Heart right ventricle (tissue), 16 donors: ENCODE results near the gene FNBP1. TPM values are rescaled to one million over a fixed set of nuclear protein-coding genes. Genes with fewer than 3 reads are reported as not detected.

ENCODE experiments used
- ATAC-seq, 8 donors: fragments of 200-7000 bp; cut with Tn5 transposase; one replicate each; pipeline ENCODE4 v1.9.1; 2020; ENCODE audit warnings: mild to moderate bottlenecking in 8 of 8, moderate library complexity in 8 of 8, moderate number of reproducible peaks in 1 of 8
- DNase-seq, 2 donors: peaks; one replicate each; pipeline ENCODE4 v3.0.0-alpha.2; 2020
- H3K27ac ChIP-seq, 10 donors: fragments of 200-600 bp; sonication (generic) in 2 of 10; one replicate each; pipeline versions ENCODE4 v1.5.0 to v1.8.0; 2020 to 2022; ENCODE audit warnings: mild to moderate bottlenecking in 3 of 10
- H3K27me3 ChIP-seq, 7 donors: fragments of 200-600 bp; one replicate each; pipeline ENCODE4 v1.8.0; 2021 to 2022; ENCODE audit warnings: mild to moderate bottlenecking in 2 of 7
- H3K36me3 ChIP-seq, 9 donors: fragments of 200-600 bp; sonication (generic) in 1 of 9; one replicate each; pipeline versions ENCODE4 v1.5.0 to v1.8.0; 2020 to 2022; ENCODE audit warnings: mild to moderate bottlenecking in 2 of 9
- H3K4me1 ChIP-seq, 9 donors: fragments of 200-600 bp; sonication (generic) in 1 of 9; one replicate each; pipeline versions ENCODE4 v1.5.0 to v1.8.0; 2020 to 2022; ENCODE audit warnings: mild to moderate bottlenecking in 4 of 9
- H3K4me3 ChIP-seq, 10 donors: fragments of 200-600 bp; sonication (generic) in 2 of 10; one replicate each; pipeline versions ENCODE4 v1.5.0 to v1.8.0; 2020 to 2022; ENCODE audit warnings: mild to moderate bottlenecking in 7 of 10, moderate library complexity in 2 of 10
- H3K9me3 ChIP-seq, 11 donors: fragments of 200-600 bp in 10 of 11; sonication (generic) in 2 of 11; one replicate each; pipeline versions ENCODE4 v1.5.0 to v1.8.0; 2013 to 2022; ENCODE audit warnings: mild to moderate bottlenecking in 2 of 11, control low read depth in 1 of 11, moderate library complexity in 1 of 11
- CTCF ChIP-seq, 9 donors: fragments of 200-600 bp; sonication (generic) in 2 of 9; IDR thresholded peaks; one replicate each; pipeline versions ENCODE4 v1.5.0 to v1.8.0; 2021 to 2022; ENCODE audit warnings: antibody characterized with exemption in 9 of 9, mild to moderate bottlenecking in 5 of 9, moderate library complexity in 1 of 9
- WGBS, 2 donors: extraction: QIAGEN DNeasy Blood & Tissue Kit; methylation state at CpG; one replicate each; pipeline ENCODE4 v1.1.7; 2013; ENCODE audit warnings: inconsistent platforms in 1 of 2; 5-methylcytosine and 5-hydroxymethylcytosine counted together
- intact Hi-C, 10 donors: fragments of 100-400 bp; cut with DNase I; formaldehyde crosslinking; loops; one replicate each; pipeline versions ENCODE4 v1.11.1 to v1.14.2; 2022
- polyA plus RNA-seq, 2 donors: library from polyadenylated mRNA; stranded (reverse); fragments of 200-250 nt; gene quantifications; one replicate each; pipeline ENCODE4 v1.2.3, GENCODE V29; 2013
- total RNA-seq, 10 donors: library from RNA; stranded (reverse); fragmentation: NEBNext Ultra II Directional in 3 of 10; extraction: Animal tissue kit (Norgen Biotek cat#: 25700) in 3 of 10; gene quantifications; one replicate each; pipeline versions ENCODE4 v1.2.1 to v1.2.4, GENCODE V29; 2021 to 2023
- donor health status: Arrhythmogenic right ventricular cardiomyopathy.
- donor health status: ischemic (EF 13 %, LVEDD 7.1; RV severe dilation, severe dysfunction).
- donor health status: healthy with polysubstance abuse.
- donor health status: DM: no; HTN: yes; CAD: no.
- donor health status: DM: no; HTN: no; CAD: no.
- donor health status: ischemic (EF 25% LVEDD 6.9; RV normal size, moderate dysfunction).
- donor health status: ischemic (EF 25% LVEDD 5.7; RV mildly dilated, moderate dysfunction).
- donor health status: healthy.
- donor health status: DM: yes; HTN: yes; CAD: no.
- donor health status: Ischemic cardiomyopathy.
- donor health status: ischemic (EF 35%, LVEDD 5.7; RV mildly dilated, moderate dysfunction).
- donor health status: nonischemic (EF 11% LVEDD 7.7; RV severe dilation, severe dysfunction).
- donor health status: DM: yes; HTN: yes; CAD: no.
- donor health status: PGD.
- donor health status: ischemic (EF 29% LVEDD 5.4; RV normal size, mild dysfunction).
- donor health status: nonischemic (EF 23%, LVEDD 6.1; RV moderate dilation, normal function).

FNBP1 gene
- total and polyA plus RNA-seq, 12 donors: 7.4 to 38.4 (median 22.2) TPM

DNA sequence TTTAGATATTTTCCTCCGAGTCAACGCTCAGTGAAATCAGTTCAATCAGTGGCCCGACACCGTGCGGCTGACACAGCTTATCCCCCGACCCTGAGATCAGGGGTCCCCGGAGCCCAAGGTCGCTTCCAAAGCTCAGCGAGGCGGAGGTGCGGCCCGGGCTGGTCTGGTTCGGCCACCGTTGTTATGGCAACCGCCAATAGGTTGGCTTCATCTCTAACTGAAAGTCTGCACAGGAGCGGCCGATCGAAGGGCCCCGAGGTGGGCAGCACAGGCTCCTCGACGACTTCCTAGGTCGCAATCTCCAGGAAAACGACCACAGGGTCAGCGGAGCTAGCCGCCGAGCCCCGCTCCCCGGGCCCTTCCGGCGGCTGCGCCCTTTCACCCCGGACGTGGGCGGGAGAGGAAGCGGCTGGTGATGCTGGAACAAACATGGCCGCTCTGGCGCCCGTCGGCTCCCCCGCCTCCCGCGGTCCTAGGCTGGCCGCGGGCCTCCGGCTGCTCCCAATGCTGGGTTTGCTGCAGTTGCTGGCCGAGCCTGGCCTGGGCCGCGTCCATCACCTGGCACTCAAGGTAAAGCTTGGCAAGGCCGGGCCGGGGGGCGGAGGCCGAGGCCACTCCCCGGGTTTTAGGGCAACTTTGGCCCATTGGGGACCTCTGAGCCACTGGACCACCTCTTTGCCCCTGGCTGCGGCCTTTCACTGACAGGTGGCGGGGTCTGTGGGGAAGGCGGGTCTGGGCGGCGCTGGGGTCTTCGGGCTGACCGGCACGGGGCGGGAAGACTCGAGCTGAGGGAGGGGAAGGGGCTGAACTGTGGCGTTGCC, 10.7 kb upstream of the FNBP1 start, which contains the start of gene GPR107:
GPR107 (plus strand) TSS at position 403 of the 821 bp plus-strand sequence; CDS start at position 430, 27 bp downstream.
- H3K36me3 ChIP-seq: peaks cover 0 to 15% (median 0%) of the 10 kb centered on the region in 9 donors
- intact Hi-C loops: loop anchor here in 2 of 10 donors (5.0 to 10.0 kb wide), 2 partner anchors 166 to 169 kb away; no protein-coding TSS in a partner anchor
- peaks cover 6 to 42% (median 30%) of the 10 kb centered on the region in 9 donors for H3K4me1 ChIP-seq
- ATAC-seq: peak; percentile 97 to 99 (median 98)
- H3K27me3 ChIP-seq: no peaks in the 10 kb centered on the region
- no peaks in the 10 kb centered on the region for H3K9me3 ChIP-seq
- WGBS, 2 donors: 0 to 1% methylated on average over 60 to 64 of the region's 64 CpGs
- H3K27ac ChIP-seq: peak within 1 kb of the TSS; percentile 53 to 99 (median 86)
- H3K4me3 ChIP-seq: peak within 1 kb of the TSS; percentile 64 to 100 (median 96)
- peak; percentile 83 for DNase-seq
- TF ChIP-seq CTCF (IDR thresholded peaks at IDR 0.05): no peak

DNA sequence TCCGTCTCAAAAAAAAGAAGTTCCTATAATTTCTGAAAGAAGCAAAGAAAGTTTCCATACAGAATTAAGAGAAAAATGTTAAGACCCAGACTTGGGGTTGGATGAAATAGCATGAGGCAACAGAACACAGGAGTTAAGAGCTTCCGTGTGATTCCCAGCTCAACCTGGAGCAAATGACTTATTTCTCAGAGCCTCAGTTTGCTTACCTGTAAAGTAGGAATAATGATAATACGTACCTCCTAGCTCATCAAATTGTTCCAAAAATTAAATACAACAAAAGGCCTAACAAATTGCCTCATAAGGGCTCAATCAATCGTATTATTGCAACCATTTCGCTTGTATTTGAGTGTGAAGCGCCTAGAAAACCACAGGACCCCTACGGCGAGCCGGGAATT, 10.1 kb upstream of the FNBP1 start:
- no peak for DNase-seq
- TF ChIP-seq CTCF (IDR thresholded peaks at IDR 0.05): no peak
- H3K27ac ChIP-seq: peak overlapping the region; percentile 53 to 99 (median 86)
- ATAC-seq: no peak
- H3K27me3 ChIP-seq: no peaks in the 10 kb centered on the region
- no peaks in the 10 kb centered on the region for H3K9me3 ChIP-seq
- WGBS, 2 donors: 14% methylated on average over 9 of the region's 9 CpGs
- H3K4me3 ChIP-seq: peak overlapping the region; percentile 64 to 100 (median 96)
- peaks cover 0 to 9% (median 0%) of the 10 kb centered on the region in 9 donors for H3K36me3 ChIP-seq
- intact Hi-C loops: loop anchor here in 2 of 10 donors (5.0 to 10.0 kb wide), 2 partner anchors 166 to 168 kb away; no protein-coding TSS in a partner anchor
- peaks cover 6 to 42% (median 30%) of the 10 kb centered on the region in 9 donors for H3K4me1 ChIP-seq

DNA sequence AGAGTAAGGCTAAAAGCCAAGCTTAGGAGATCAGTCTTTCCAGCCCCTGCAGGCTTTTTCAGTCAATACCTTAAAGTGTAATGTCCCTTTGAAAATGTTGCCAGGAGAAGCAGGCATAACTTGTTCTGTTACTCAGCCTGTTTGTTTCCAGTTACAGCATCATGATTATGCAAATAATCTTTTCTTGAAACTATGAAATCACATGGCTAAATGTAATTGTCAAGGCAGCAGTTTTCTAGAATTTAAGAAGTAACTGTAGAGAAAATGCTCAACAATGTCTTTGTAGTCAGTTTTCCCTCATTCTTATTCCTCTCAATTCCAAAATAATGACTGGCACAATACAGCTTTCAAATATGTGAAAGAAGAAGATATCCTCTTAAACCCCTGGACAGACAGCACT, 8.9 kb upstream of the FNBP1 start:
- H3K27ac ChIP-seq: peak overlapping the region in 1 of 10 donors; percentile 99
- ATAC-seq: no peak
- no peak for DNase-seq
- H3K9me3 ChIP-seq: no peaks in the 10 kb centered on the region
- no peaks in the 10 kb centered on the region for H3K27me3 ChIP-seq
- no peak overlapping the region for H3K4me3 ChIP-seq
- peaks cover 6 to 42% (median 30%) of the 10 kb centered on the region in 9 donors for H3K4me1 ChIP-seq
- TF ChIP-seq CTCF (IDR thresholded peaks at IDR 0.05): no peak
- H3K36me3 ChIP-seq: peaks cover 0 to 5% (median 0%) of the 10 kb centered on the region in 9 donors
- intact Hi-C loops: loop anchor here in 2 of 10 donors (5.0 to 10.0 kb wide), 2 partner anchors 165 to 167 kb away; no protein-coding TSS in a partner anchor

GRCh38 chr9:130050462-130050861, 7.5 kb upstream of the FNBP1 start:
- 98% methylated on average over 3 of the region's 3 CpGs for WGBS, 2 donors
- Histone ChIP-seq H3K36me3 (peaks cover 0 to 5% (median 0%) of the 10 kb centered on the region in 9 donors), H3K27ac (no peak overlapping the region), H3K9me3 (no peaks in the 10 kb centered on the region), H3K27me3 (no peaks in the 10 kb centered on the region), H3K4me3 (no peak overlapping the region), H3K4me1 (peaks cover 6 to 47% (median 32%) of the 10 kb centered on the region in 9 donors)
- no peak for DNase-seq
- intact Hi-C loops: loop anchor here in 2 of 10 donors (5.0 to 10.0 kb wide), 2 partner anchors 163 to 166 kb away; no protein-coding TSS in a partner anchor
- ATAC-seq: no peak
- no peak for TF ChIP-seq CTCF (IDR thresholded peaks at IDR 0.05)
